Adrenal gland (tissue), 12 donors: ENCODE measurements around the gene ZNF367. TPM values are rescaled to one million over a fixed set of nuclear protein-coding genes. Genes with fewer than 3 reads are reported as not detected.

Experiments used
- DNase-seq, 7 donors: peaks; one replicate each; pipeline ENCODE4 v3.0.0-alpha.2; 2019 to 2020
- H3K27ac ChIP-seq, 5 donors: fragments of 200-600 bp; sonication (generic) in 4 of 5; 1 replicate in 3 of 5; 2 replicates in 2 of 5; pipeline versions ENCODE4 v1.5.1 to v1.8.0; 2016 to 2020; ENCODE audit warnings: mild to moderate bottlenecking in 1 of 5
- H3K27me3 ChIP-seq: fragments of 200-600 bp; 2 replicates; pipeline ENCODE4 v1.8.0; 2021
- H3K36me3 ChIP-seq, 2 donors: fragments of 200-600 bp; replicated peaks in 1 of 2; 1 replicate in 1 of 2; 2 replicates in 1 of 2; pipeline versions ENCODE4 v1.5.1 to v1.8.0; 2018 to 2022
- H3K4me1 ChIP-seq, 2 donors: fragments of 200-600 bp; replicated peaks in 1 of 2; 1 replicate in 1 of 2; 2 replicates in 1 of 2; pipeline versions ENCODE4 v1.5.1 to v1.8.0; 2018 to 2021
- H3K4me3 ChIP-seq, 4 donors: fragments of 200-600 bp; sonication (generic) in 3 of 4; one replicate each; pipeline ENCODE4 v1.5.1; 2016 to 2018
- H3K9me3 ChIP-seq, 3 donors: fragments of 200-600 bp; sonication (generic) in 1 of 3; replicated peaks in 1 of 3; 1 replicate in 2 of 3; 2 replicates in 1 of 3; pipeline versions ENCODE4 v1.5.1 to v1.8.0; 2016 to 2021
- CTCF ChIP-seq, 6 experiments: fragments of 450-650 bp in 4 of 6; fragments of 200-600 bp in 2 of 6; sonication (generic) in 1 of 6; IDR thresholded peaks; 1 replicate in 5 of 6; 2 replicates in 1 of 6; pipeline versions ENCODE4 v1.5.1 to v1.8.0; 2016 to 2021; ENCODE audit warnings: antibody characterized with exemption in 6 of 6, mild to moderate bottlenecking in 2 of 6, moderate library complexity in 1 of 6
- POLR2A ChIP-seq, 2 donors: fragments of 450-650 bp; IDR thresholded peaks; one replicate each; pipeline ENCODE4 v1.6.1; 2017; ENCODE audit warnings: antibody characterized with exemption in 2 of 2, mild to moderate bottlenecking in 2 of 2, moderate library complexity in 1 of 2
- WGBS, 4 donors: extraction: QIAGEN DNeasy Blood & Tissue Kit in 2 of 4; methylation state at CpG; one replicate each; pipeline versions ENCODE4 v1.1.5 to v1.1.7; 2013 to 2017; 5-methylcytosine and 5-hydroxymethylcytosine counted together
- intact Hi-C, 2 donors: fragments of 100-400 bp; cut with DNase I; formaldehyde crosslinking; loops; one replicate each; pipeline versions ENCODE4 v1.14.1 to v1.15.0; 2022 to 2023
- polyA plus RNA-seq, 3 donors: library from polyadenylated mRNA; stranded (reverse); fragments of 200-250 nt in 2 of 3; fragments of 350-450 nt in 1 of 3; fragmentation: Illumina TruSeq in 1 of 3; extraction: RNeasy Lipid Tissue Mini Kit (QIAGEN cat#74804) in 1 of 3; gene quantifications; one replicate each; pipeline ENCODE4 v1.2.3, GENCODE V29; 2013 to 2014
- total RNA-seq, 9 donors: library from RNA; depleted of rRNA in 4 of 9; stranded (reverse); fragments of >200 nt in 4 of 9; fragments of 120-200 nt in 1 of 9; fragmentation: NEBNext Ultra II Directional in 1 of 9; extraction: Animal tissue kit (Norgen Biotek cat#: 25700) in 1 of 9; gene quantifications; one replicate each; pipeline versions ENCODE4 v1.1.0 to v1.2.4, GENCODE V29; 2013 to 2023
- donor health status: healthy with polysubstance abuse.
- donor health status: Bipolar disorder and iron deficiency.
- donor health status: DM: yes; HTN: yes; CAD: no.
- donor health status: DM: no; HTN: no; CAD: no.
- donor health status: DM: no; HTN: no; CAD: no.
- donor health status: DM: yes; HTN: yes; CAD: no.

ZNF367 gene
- total and polyA plus RNA-seq, 12 donors: 0.24 to 5.4 (median 1.2) TPM

GRCh38 chr9:96450613-96451528, 32.7 kb upstream of the ZNF367 start:
- DNase-seq: peak; percentile 22 to 73 (median 40)
- Histone ChIP-seq H3K27ac (peak overlapping the region in 4 of 5 donors; percentile 65 to 90 (median 73)), H3K4me1 (peaks cover 4 to 10% of the 10 kb centered on the region in 2 donors), H3K9me3 (no peaks in the 10 kb centered on the region), H3K36me3 (no peaks in the 10 kb centered on the region), H3K27me3 (no peaks in the 10 kb centered on the region), H3K4me3 (peak overlapping the region in 2 of 4 donors; percentile 52 to 75)
- TF ChIP-seq CTCF (IDR thresholded peaks at IDR 0.05) (no peak), POLR2A (IDR thresholded peaks at IDR 0.05) (no peak)
- intact Hi-C loops: no loop called here
- 2 to 3% (median 2%) methylated on average over 17 to 63 of the region's 63 CpGs for WGBS, 4 donors

- Histone ChIP-seq H3K27ac (peak within 1 kb of the TSS in 4 of 5 donors; percentile 65 to 90 (median 73)), H3K9me3 (no peaks in the 10 kb centered on the region), H3K4me3 (peak within 1 kb of the TSS in 2 of 4 donors; percentile 52 to 75), H3K4me1 (peaks cover 4 to 10% of the 10 kb centered on the region in 2 donors), H3K27me3 (no peaks in the 10 kb centered on the region), H3K36me3 (no peaks in the 10 kb centered on the region)
- TF ChIP-seq POLR2A (IDR thresholded peaks at IDR 0.05) (peak; percentile 75 to 87), CTCF (IDR thresholded peaks at IDR 0.05) (peak in 2 of 6 experiments; percentile 1 to 23)
- DNase-seq: peak; percentile 95 to 98 (median 96)
- intact Hi-C loops: no loop called here
- 0% methylated on average over 16 to 108 of the region's 108 CpGs for WGBS, 4 donors
Measured at GRCh38 chr9:96449845-96450612, 31.9 kb upstream of the ZNF367 start, which contains the start of gene HABP4. TSS of gene HABP4 (plus strand) at chr9:96450169. CDS start at chr9:96450280, 111 bp downstream.

- DNase-seq: no peak
- 0 to 2% (median 1%) methylated on average over 4 to 7 of the region's 7 CpGs for WGBS, 4 donors
- H3K27me3 ChIP-seq: no peaks in the 10 kb centered on the region
- no peaks in the 10 kb centered on the region for H3K9me3 ChIP-seq
- H3K36me3 ChIP-seq: no peaks in the 10 kb centered on the region
- TF ChIP-seq POLR2A (IDR thresholded peaks at IDR 0.05): no peak
- H3K27ac ChIP-seq: peak overlapping the region in 2 of 5 donors; percentile 50 to 78
- peak overlapping the region in 1 of 4 donors; percentile 75 for H3K4me3 ChIP-seq
- intact Hi-C loops: no loop called here
- peaks cover 4 to 10% of the 10 kb centered on the region in 2 donors for H3K4me1 ChIP-seq
Measured at GRCh38 chr9:96449523-96449844, 31.3 kb upstream of the ZNF367 start.

- Histone ChIP-seq H3K4me1 (peaks cover 4 to 10% of the 10 kb centered on the region in 2 donors), H3K27me3 (no peaks in the 10 kb centered on the region), H3K27ac (no peak overlapping the region), H3K4me3 (no peak overlapping the region), H3K36me3 (no peaks in the 10 kb centered on the region), H3K9me3 (no peaks in the 10 kb centered on the region)
- intact Hi-C loops: no loop called here
- DNase-seq: no peak
- WGBS, 4 donors: 82 to 90% (median 88%) methylated on average over 11 of the region's 11 CpGs
- no peak for TF ChIP-seq POLR2A (IDR thresholded peaks at IDR 0.05)
- TF ChIP-seq CTCF (IDR thresholded peaks at IDR 0.05): no peak
Measured at GRCh38 chr9:96448546-96449170, 30.5 kb upstream of the ZNF367 start.
